HG03196 (cell line): ENCODE data around the gene BICC1.

Experiments
- ATAC-seq: cut with Tn5 transposase; IDR thresholded peaks from one replicate; pipeline ENCODE4 v1.9.1; 2021; ENCODE audit not compliant: unreplicated experiment

Gene BICC1

GRCh38 chr10:58560068-58560467 lies 47.4 kb downstream of the BICC1 start:
- ATAC-seq = no peak

- ATAC-seq = no peak
These were observed 52.6 kb downstream of the BICC1 start for GRCh38 chr10:58565271-58565670.

DNA sequence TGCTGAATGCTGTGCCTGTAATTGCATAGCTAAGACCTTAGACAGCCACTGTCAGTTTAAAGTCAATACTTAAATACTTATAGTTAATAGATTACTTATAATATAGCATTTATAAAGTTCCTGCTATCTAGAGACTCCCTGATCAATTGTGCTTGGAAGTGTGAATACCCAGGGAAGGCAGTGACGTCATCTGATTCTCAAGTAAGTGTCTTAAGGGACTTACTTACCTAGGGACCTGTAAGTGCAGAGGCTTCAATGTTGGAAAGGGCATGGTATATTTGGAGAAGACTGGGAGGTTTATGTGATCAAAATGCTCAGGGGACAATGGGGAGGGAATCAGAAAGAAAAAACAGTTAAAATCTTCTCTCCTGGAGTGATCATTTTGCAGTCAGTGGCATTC lies 55.0 kb downstream of the BICC1 start:
- ATAC-seq = no peak

- ATAC-seq = no peak
These were observed 55.8 kb downstream of the BICC1 start for GRCh38 chr10:58568428-58568935.

- ATAC-seq = no peak
These were observed 57.6 kb downstream of the BICC1 start for GRCh38 chr10:58570307-58570723.

GRCh38 chr10:58570979-58571378 lies 58.3 kb downstream of the BICC1 start:
- ATAC-seq = no peak

- no peak for ATAC-seq
These were observed 60.5 kb downstream of the BICC1 start for GRCh38 chr10:58573144-58573543.

GRCh38 chr10:58574058-58574457 lies 61.4 kb downstream of the BICC1 start:
- no peak for ATAC-seq

- ATAC-seq = no peak
These were observed 62.8 kb downstream of the BICC1 start for GRCh38 chr10:58575491-58575890.

- no peak for ATAC-seq
These were observed 64.2 kb downstream of the BICC1 start for GRCh38 chr10:58576751-58577436.

DNA sequence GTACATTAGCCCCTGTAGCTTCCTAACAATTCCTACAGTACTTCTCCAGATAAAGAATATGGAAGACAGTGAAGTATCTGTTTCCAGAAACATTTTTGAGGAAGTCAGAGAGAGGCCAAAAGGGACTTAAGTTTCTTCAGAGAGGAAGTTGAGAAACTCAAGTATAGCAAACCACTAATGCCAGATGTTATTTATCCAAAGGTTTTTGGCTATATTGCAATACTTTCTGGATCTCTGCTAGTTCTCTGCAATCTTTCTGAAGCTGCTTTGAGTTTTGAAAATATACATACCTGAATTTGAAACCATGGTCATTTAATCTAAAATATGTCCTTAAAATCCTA lies 64.7 kb downstream of the BICC1 start:
- ATAC-seq = no peak

- no peak for ATAC-seq
These were observed 65.7 kb downstream of the BICC1 start for GRCh38 chr10:58578366-58578765.

GRCh38 chr10:58579011-58579655 lies 66.5 kb downstream of the BICC1 start:
- ATAC-seq = no peak

DNA sequence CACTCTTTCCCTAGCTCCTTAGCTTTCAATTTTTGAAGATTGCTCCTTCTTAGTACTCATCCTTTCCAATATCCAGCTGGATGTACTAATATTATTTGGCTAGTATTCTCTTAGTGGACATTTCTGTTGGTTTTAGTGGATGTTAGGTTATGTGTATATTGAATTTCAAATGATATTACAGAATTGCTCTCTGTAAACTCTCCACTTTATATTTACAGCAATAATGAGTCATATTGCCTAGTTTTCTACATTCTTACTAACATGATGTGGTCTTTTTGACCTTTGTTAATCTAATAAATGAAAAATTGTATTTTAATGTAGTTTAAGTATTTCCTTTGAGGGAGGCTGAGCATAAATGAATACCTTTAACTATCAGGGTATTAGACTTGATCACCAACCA lies 69.4 kb downstream of the BICC1 start:
- ATAC-seq = no peak

- no peak for ATAC-seq
These were observed 72.8 kb downstream of the BICC1 start for GRCh38 chr10:58585435-58585834.

DNA sequence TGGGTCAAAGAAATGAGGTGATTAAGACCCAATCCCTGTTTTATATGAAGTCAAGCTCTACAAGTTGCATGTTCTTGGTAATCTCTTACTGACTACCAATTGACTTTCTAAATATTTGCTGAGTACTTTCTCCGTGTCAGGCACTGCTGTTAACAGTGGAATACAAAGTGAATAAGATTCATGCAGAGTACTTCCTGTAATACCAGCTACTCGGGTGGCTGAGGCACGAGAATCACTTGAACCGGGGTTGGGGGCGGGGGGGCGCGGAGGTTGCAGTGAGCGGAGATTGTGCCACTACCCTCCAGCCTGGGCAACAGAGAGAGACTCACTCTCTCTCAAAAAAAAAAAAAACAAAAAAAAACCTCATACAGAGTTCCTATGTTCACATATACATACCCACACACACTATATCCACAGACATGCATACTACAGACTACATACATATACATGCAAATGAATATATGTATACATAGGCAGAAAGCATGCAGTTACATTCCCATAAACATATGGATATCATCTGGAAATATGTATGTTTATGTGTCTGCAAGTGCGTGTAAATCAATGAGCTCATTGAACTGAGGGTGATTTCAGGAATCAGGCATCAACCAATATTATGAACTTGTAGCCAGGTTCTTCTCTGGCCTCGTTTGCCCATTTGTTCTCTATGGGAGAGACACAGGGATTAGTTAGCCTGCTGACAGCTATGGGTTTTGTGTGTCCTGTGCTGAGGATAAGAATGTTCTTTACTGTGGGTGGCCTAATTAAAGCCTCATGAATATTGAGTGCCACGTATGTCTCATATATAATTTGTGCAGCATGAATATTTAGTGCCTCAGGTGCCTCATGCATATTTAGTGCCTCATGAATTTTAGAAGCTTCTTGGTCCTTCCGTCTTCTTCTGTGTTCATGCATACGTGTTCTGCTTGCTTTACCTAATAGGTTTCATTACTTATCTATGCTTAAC lies 73.9 kb downstream of the BICC1 start:
- ATAC-seq = no peak

DNA sequence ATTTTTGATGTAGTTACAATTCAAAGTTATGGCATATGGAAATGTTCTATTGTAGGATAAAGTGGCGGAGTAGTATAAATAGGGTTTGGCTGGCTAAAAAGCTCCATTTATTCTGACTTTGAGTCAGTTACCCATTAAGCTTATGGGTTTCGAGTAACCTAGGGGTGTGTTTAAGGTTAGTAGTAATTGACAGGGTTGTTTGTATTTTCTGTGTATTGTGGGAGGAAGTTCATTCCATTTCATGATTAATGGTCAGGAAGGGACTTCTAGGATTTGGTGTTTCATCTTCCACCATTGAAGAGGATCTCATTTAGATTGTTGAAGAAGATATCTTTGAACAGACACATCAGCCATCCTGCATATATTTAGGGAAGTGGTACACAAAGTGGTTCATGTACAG lies 75.0 kb downstream of the BICC1 start:
- no peak for ATAC-seq

DNA sequence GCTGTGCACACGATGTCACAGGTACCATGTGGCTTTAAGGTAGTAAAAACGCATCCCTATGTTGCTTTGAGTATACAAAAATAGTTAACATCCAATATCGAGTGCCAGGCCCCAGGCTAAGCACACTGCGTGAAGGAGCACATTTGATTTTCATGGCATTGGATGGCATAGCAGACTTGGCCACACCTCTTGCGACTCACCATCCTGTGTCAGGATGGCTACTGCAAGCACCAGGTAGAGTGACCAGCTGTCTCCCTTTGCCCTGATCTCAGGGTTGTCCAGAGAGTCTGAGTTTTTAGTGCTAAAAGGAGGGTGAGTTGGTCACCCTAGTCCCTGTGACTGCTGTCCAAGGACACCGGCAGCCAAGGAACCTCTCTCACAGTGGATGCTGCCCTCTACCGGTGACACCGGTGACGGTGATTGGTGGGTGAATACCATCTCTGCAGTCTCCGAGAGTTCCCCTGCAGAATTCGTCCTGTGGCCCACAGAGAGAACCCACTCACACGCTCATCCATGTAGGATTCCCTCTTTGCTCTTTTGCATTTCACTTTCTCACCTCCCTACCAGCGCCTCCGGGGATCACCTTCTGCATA lies 76.1 kb downstream of the BICC1 start:
- ATAC-seq = no peak

- no peak for ATAC-seq
These were observed 77.6 kb downstream of the BICC1 start for GRCh38 chr10:58590152-58590840.

- ATAC-seq = no peak
These were observed 78.3 kb downstream of the BICC1 start for GRCh38 chr10:58590924-58591323.

- ATAC-seq = no peak
These were observed 80.3 kb downstream of the BICC1 start for GRCh38 chr10:58593008-58593407.
